ENCODE data around the gene CCM2.

CCM2 gene

GRCh38 chr7:45064047-45064725 is 64.2 kb downstream of the CCM2 start:
- H3K9me3 Mint-ChIP-seq = no peaks in the 10 kb centered on the region
- H3K4me3 Mint-ChIP-seq = no peak overlapping the region
- no peak for TF ChIP-seq CTCF (IDR thresholded peaks at IDR 0.05; ENCODE audit: unreplicated experiment in 3 of 3)
- H3K27ac Mint-ChIP-seq = no peak overlapping the region
- H3K4me1 Mint-ChIP-seq = no peaks in the 10 kb centered on the region
- H3K27me3 Mint-ChIP-seq (ENCODE audit: low read depth) = no peaks in the 10 kb centered on the region
- peaks cover 46% of the 10 kb centered on the region for H3K36me3 Mint-ChIP-seq (ENCODE audit: low read depth)

GRCh38 chr7:45065031-45065995 is 65.3 kb downstream of the CCM2 start:
- H3K27ac Mint-ChIP-seq = no peak overlapping the region
- no peak for TF ChIP-seq CTCF (IDR thresholded peaks at IDR 0.05; ENCODE audit: unreplicated experiment in 3 of 3)
- H3K4me3 Mint-ChIP-seq = no peak overlapping the region
- H3K27me3 Mint-ChIP-seq (ENCODE audit: low read depth) = no peaks in the 10 kb centered on the region
- H3K4me1 Mint-ChIP-seq = no peaks in the 10 kb centered on the region
- no peaks in the 10 kb centered on the region for H3K9me3 Mint-ChIP-seq
- peaks cover 46% of the 10 kb centered on the region for H3K36me3 Mint-ChIP-seq (ENCODE audit: low read depth)

GRCh38 chr7:45066409-45066808 is 66.4 kb downstream of the CCM2 start:
- no peak overlapping the region for H3K4me3 Mint-ChIP-seq
- H3K36me3 Mint-ChIP-seq (ENCODE audit: low read depth) = peaks cover 39% of the 10 kb centered on the region
- H3K27me3 Mint-ChIP-seq (ENCODE audit: low read depth) = no peaks in the 10 kb centered on the region
- no peaks in the 10 kb centered on the region for H3K9me3 Mint-ChIP-seq
- no peaks in the 10 kb centered on the region for H3K4me1 Mint-ChIP-seq
- H3K27ac Mint-ChIP-seq = no peak overlapping the region
- TF ChIP-seq CTCF (IDR thresholded peaks at IDR 0.05; ENCODE audit: unreplicated experiment in 3 of 3) = no peak

GRCh38 chr7:45067582-45067981 is 67.6 kb downstream of the CCM2 start:
- H3K36me3 Mint-ChIP-seq (ENCODE audit: low read depth) = peaks cover 48% of the 10 kb centered on the region
- H3K9me3 Mint-ChIP-seq = no peaks in the 10 kb centered on the region
- no peaks in the 10 kb centered on the region for H3K27me3 Mint-ChIP-seq (ENCODE audit: low read depth)
- no peak overlapping the region for H3K27ac Mint-ChIP-seq
- H3K4me1 Mint-ChIP-seq = no peaks in the 10 kb centered on the region
- H3K4me3 Mint-ChIP-seq = no peak overlapping the region
- TF ChIP-seq CTCF (IDR thresholded peaks at IDR 0.05; ENCODE audit: unreplicated experiment in 3 of 3) = no peak

- Mint-ChIP-seq H3K36me3 (ENCODE audit: low read depth) (peaks cover 52% of the 10 kb centered on the region), H3K27ac (no peak overlapping the region), H3K4me3 (no peak overlapping the region), H3K27me3 (ENCODE audit: low read depth) (no peaks in the 10 kb centered on the region), H3K9me3 (no peaks in the 10 kb centered on the region), H3K4me1 (no peaks in the 10 kb centered on the region)
- no peak for TF ChIP-seq CTCF (IDR thresholded peaks at IDR 0.05; ENCODE audit: unreplicated experiment in 3 of 3)
Measured at GRCh38 chr7:45068236-45069023, 68.4 kb downstream of the CCM2 start.

All from nephron (organoid).